ENCODE measurements around the gene WDR1. TPM values are rescaled to one million over a fixed set of nuclear protein-coding genes. Genes with fewer than 3 reads are reported as not detected.

WDR1 gene
- total and polyA plus RNA-seq, 8 donors, result 30.0 to 102 (median 57.7) TPM

GRCh38 chr4:10031668-10032590 is 84.7 kb downstream of the WDR1 start:
- ATAC-seq, result peak in 2 of 4 donors; percentile 8 to 27
- DNase-seq, result no peak
- no peaks in the 10 kb centered on the region for H3K27me3 ChIP-seq
- H3K4me1 ChIP-seq, result no peaks in the 10 kb centered on the region
- TF ChIP-seq CTCF (IDR thresholded peaks at IDR 0.05), result no peak
- no peak for FAIRE-seq
- H3K9me3 ChIP-seq, result no peaks in the 10 kb centered on the region
- H3K27ac ChIP-seq, result peak overlapping the region in 2 of 4 donors; percentile 0 to 52
- no peak overlapping the region for H3K4me3 ChIP-seq
- intact Hi-C loops (cut with DNase I), result no loop called here
- no peaks in the 10 kb centered on the region for H3K36me3 ChIP-seq
- WGBS, 2 donors, result 60 to 64% methylated on average over 10 of the region's 10 CpGs

GRCh38 chr4:10030972-10031667 is 85.5 kb downstream of the WDR1 start:
- no peaks in the 10 kb centered on the region for H3K4me1 ChIP-seq
- H3K9me3 ChIP-seq, result no peaks in the 10 kb centered on the region
- intact Hi-C loops (cut with DNase I), result no loop called here
- no peak for TF ChIP-seq CTCF (IDR thresholded peaks at IDR 0.05)
- FAIRE-seq (no peak), DNase-seq (no peak), ATAC-seq (no peak)
- no peak overlapping the region for H3K27ac ChIP-seq
- no peaks in the 10 kb centered on the region for H3K27me3 ChIP-seq
- H3K4me3 ChIP-seq, result no peak overlapping the region
- WGBS, 2 donors, result 50 to 51% methylated on average over 7 of the region's 7 CpGs
- H3K36me3 ChIP-seq, result no peaks in the 10 kb centered on the region

GRCh38 chr4:10029403-10029802 is 87.2 kb downstream of the WDR1 start:
- no peak for DNase-seq
- no peak for ATAC-seq
- no peak for FAIRE-seq
- 83 to 86% methylated on average over 4 of the region's 4 CpGs for WGBS, 2 donors
- H3K4me1 ChIP-seq, result no peaks in the 10 kb centered on the region
- no peaks in the 10 kb centered on the region for H3K9me3 ChIP-seq
- no peak overlapping the region for H3K4me3 ChIP-seq
- H3K27ac ChIP-seq, result no peak overlapping the region
- no peaks in the 10 kb centered on the region for H3K27me3 ChIP-seq
- TF ChIP-seq CTCF (IDR thresholded peaks at IDR 0.05), result no peak
- no peaks in the 10 kb centered on the region for H3K36me3 ChIP-seq
- intact Hi-C loops (cut with DNase I), result no loop called here

GRCh38 chr4:10028910-10029309 is 87.7 kb downstream of the WDR1 start:
- H3K4me1 ChIP-seq, result no peaks in the 10 kb centered on the region
- intact Hi-C loops (cut with DNase I), result no loop called here
- DNase-seq, result no peak
- no peaks in the 10 kb centered on the region for H3K36me3 ChIP-seq
- H3K27me3 ChIP-seq, result no peaks in the 10 kb centered on the region
- TF ChIP-seq CTCF (IDR thresholded peaks at IDR 0.05), result no peak
- no peak for ATAC-seq
- H3K27ac ChIP-seq, result no peak overlapping the region
- no peak overlapping the region for H3K4me3 ChIP-seq
- H3K9me3 ChIP-seq, result no peaks in the 10 kb centered on the region
- WGBS, 2 donors, result 40 to 52% methylated on average over 4 of the region's 4 CpGs
- no peak for FAIRE-seq
